WTC11 (cell line): ENCODE results near the gene PSD2. TPM values are rescaled to one million over a fixed set of nuclear protein-coding genes. Genes with fewer than 3 reads are reported as not detected.

Experiments
- ATAC-seq: fragments of 200-7000 bp; cut with Tn5 transposase; 2 replicates; pipeline ENCODE4 v1.10.0; 2021; ENCODE audit warnings: mild to moderate bottlenecking, moderate library complexity
- CTCF ChIA-PET: fragments of 300-600 bp; sonication (Branson Sonifier 250); formaldehyde crosslinking; loops from one replicate; lab custom pipeline; 2021; ENCODE audit warnings: antibody characterized with exemption; lab: Charles Lee
- POLR2A ChIA-PET: fragments of 350-600 bp; sonication (Branson Sonifier 250); formaldehyde crosslinking; loops from one replicate; lab custom pipeline; 2021; ENCODE audit warnings: antibody characterized with exemption; lab: Charles Lee
- DNase-seq: peaks from one replicate; pipeline ENCODE4 v3.0.0; 2021; ENCODE audit warnings: low spot score
- H3K27ac Mint-ChIP-seq: 2 replicates; pipeline ENCODE4 v1.8.0; 2021; ENCODE audit warnings: mixed read lengths
- H3K27me3 Mint-ChIP-seq: 2 replicates; pipeline ENCODE4 v1.8.0; 2021; ENCODE audit warnings: low read depth, mild to moderate bottlenecking, moderate library complexity, mixed read lengths
- H3K36me3 Mint-ChIP-seq: 2 replicates; pipeline ENCODE4 v1.8.0; 2021; ENCODE audit warnings: mixed read lengths
- H3K4me1 Mint-ChIP-seq: 2 replicates; pipeline ENCODE4 v1.8.0; 2022; ENCODE audit warnings: mixed read lengths
- H3K4me3 Mint-ChIP-seq: 2 replicates; pipeline ENCODE4 v1.8.0; 2021; ENCODE audit warnings: mild to moderate bottlenecking, moderate library complexity, mixed read lengths
- H3K9me3 Mint-ChIP-seq: 2 replicates; pipeline ENCODE4 v1.8.0; 2021; ENCODE audit warnings: mixed read lengths
- CBFB ChIP-seq: sonication (generic); formaldehyde crosslinking; IDR thresholded peaks from 2 replicates; pipeline ENCODE4 v1.8.1; 2022; ENCODE audit warnings: mild to moderate bottlenecking, low read depth, missing genetic modification reagents
- CREM ChIP-seq: sonication (generic); formaldehyde crosslinking; IDR thresholded peaks from 2 replicates; pipeline ENCODE4 v1.8.1; 2022; ENCODE audit warnings: mild to moderate bottlenecking, missing genetic modification reagents, moderate library complexity
- EMX1 ChIP-seq: fragments of 250-450 bp; sonication (Bioruptor Pico); IDR thresholded peaks from 2 replicates; pipeline ENCODE4 v1.8.0; 2021; ENCODE audit warnings: mild to moderate bottlenecking
- GRHL2 ChIP-seq: fragments of 250-450 bp; sonication (Bioruptor Pico); IDR thresholded peaks from 2 replicates; pipeline ENCODE4 v1.8.0; 2022; ENCODE audit warnings: mild to moderate bottlenecking, moderate library complexity; ENCODE audit not compliant: insufficient replicate concordance, severe bottlenecking
- GTF2I ChIP-seq: fragments of 250-450 bp; sonication (Bioruptor Pico); conservative IDR thresholded peaks from 2 replicates; pipeline ENCODE4 v1.4.0; 2021; ENCODE audit warnings: mild to moderate bottlenecking
- NFATC4 ChIP-seq: fragments of 250-450 bp; sonication (Bioruptor Pico); IDR thresholded peaks from 2 replicates; pipeline ENCODE4 v1.9.0; 2021; ENCODE audit warnings: mild to moderate bottlenecking
- NFE2L1 ChIP-seq: sonication (generic); formaldehyde crosslinking; IDR thresholded peaks from 2 replicates; pipeline ENCODE4 v1.8.1; 2023; ENCODE audit warnings: missing genetic modification reagents
- NR1H2 ChIP-seq: sonication (generic); formaldehyde crosslinking; IDR thresholded peaks from 2 replicates; pipeline ENCODE4 v1.9.0; 2021; ENCODE audit warnings: mild to moderate bottlenecking, moderate library complexity, missing genetic modification reagents
- RORB ChIP-seq: fragments of 250-450 bp; sonication (Bioruptor Pico); IDR thresholded peaks from 2 replicates; pipeline ENCODE4 v1.9.0; 2021; ENCODE audit warnings: mild to moderate bottlenecking
- SOX15 ChIP-seq: fragments of 250-450 bp; sonication (Bioruptor Pico); IDR thresholded peaks from 2 replicates; pipeline ENCODE4 v1.9.0; 2021; ENCODE audit warnings: mild to moderate bottlenecking
- TCF7 ChIP-seq: sonication (generic); formaldehyde crosslinking; IDR thresholded peaks from 2 replicates; pipeline ENCODE4 v1.8.0; 2022; ENCODE audit warnings: mild to moderate bottlenecking, low read depth, missing genetic modification reagents, moderate library complexity
- TEAD1 ChIP-seq: sonication (generic); formaldehyde crosslinking; IDR thresholded peaks from 2 replicates; pipeline ENCODE4 v1.8.0; 2022; ENCODE audit warnings: mild to moderate bottlenecking, missing genetic modification reagents
- ZNF121 ChIP-seq: sonication (generic); formaldehyde crosslinking; IDR thresholded peaks from 2 replicates; pipeline ENCODE4 v1.8.0; 2023; ENCODE audit warnings: missing genetic modification reagents
- ZNF317 ChIP-seq: sonication (generic); formaldehyde crosslinking; IDR thresholded peaks from 2 replicates; pipeline ENCODE4 v1.8.1; 2023; ENCODE audit warnings: low read depth, mild to moderate bottlenecking, moderate library complexity, missing genetic modification reagents, borderline replicate concordance
- ZNF396 ChIP-seq: fragments of 250-450 bp; sonication (Bioruptor Pico); IDR thresholded peaks from 2 replicates; pipeline ENCODE4 v1.8.0; 2021; ENCODE audit warnings: mild to moderate bottlenecking, moderate library complexity, borderline replicate concordance
- total RNA-seq: library from RNA; stranded (reverse); gene quantifications from 3 replicates; pipeline ENCODE4 v1.2.3, GENCODE V29; 2021
- TF ChIP-seq, protein P1 (sequence below): sonication (generic); formaldehyde crosslinking; IDR thresholded peaks from 2 replicates; pipeline ENCODE4 v1.8.0; 2023; ENCODE audit warnings: mild to moderate bottlenecking, missing genetic modification reagents
- TF ChIP-seq, protein P2 (sequence below): sonication (generic); formaldehyde crosslinking; IDR thresholded peaks from 2 replicates; pipeline ENCODE4 v1.8.1; 2023; ENCODE audit warnings: mild to moderate bottlenecking, missing genetic modification reagents
- TF ChIP-seq, protein P3 (sequence below): sonication (generic); formaldehyde crosslinking; IDR thresholded peaks from 2 replicates; pipeline ENCODE4 v1.8.1; 2023; ENCODE audit warnings: mild to moderate bottlenecking, missing genetic modification reagents, moderate library complexity
- TF ChIP-seq, protein P4 (sequence below): sonication (generic); formaldehyde crosslinking; IDR thresholded peaks from 2 replicates; pipeline ENCODE4 v1.8.0; 2023; ENCODE audit warnings: missing genetic modification reagents, mild to moderate bottlenecking, borderline replicate concordance
- TF ChIP-seq, protein P5 (sequence below): fragments of 250-450 bp; sonication (Bioruptor Pico); IDR thresholded peaks from 2 replicates; pipeline ENCODE4 v1.9.0; 2021; ENCODE audit warnings: mild to moderate bottlenecking
- TF ChIP-seq, protein P6 (sequence below): sonication (generic); formaldehyde crosslinking; IDR thresholded peaks from 2 replicates; pipeline ENCODE4 v1.8.1; 2022; ENCODE audit warnings: low read depth, missing genetic modification reagents, borderline replicate concordance

The PSD2 gene
- total RNA-seq, 1 experiment from 2014 or later = 0.57 TPM

DNA sequence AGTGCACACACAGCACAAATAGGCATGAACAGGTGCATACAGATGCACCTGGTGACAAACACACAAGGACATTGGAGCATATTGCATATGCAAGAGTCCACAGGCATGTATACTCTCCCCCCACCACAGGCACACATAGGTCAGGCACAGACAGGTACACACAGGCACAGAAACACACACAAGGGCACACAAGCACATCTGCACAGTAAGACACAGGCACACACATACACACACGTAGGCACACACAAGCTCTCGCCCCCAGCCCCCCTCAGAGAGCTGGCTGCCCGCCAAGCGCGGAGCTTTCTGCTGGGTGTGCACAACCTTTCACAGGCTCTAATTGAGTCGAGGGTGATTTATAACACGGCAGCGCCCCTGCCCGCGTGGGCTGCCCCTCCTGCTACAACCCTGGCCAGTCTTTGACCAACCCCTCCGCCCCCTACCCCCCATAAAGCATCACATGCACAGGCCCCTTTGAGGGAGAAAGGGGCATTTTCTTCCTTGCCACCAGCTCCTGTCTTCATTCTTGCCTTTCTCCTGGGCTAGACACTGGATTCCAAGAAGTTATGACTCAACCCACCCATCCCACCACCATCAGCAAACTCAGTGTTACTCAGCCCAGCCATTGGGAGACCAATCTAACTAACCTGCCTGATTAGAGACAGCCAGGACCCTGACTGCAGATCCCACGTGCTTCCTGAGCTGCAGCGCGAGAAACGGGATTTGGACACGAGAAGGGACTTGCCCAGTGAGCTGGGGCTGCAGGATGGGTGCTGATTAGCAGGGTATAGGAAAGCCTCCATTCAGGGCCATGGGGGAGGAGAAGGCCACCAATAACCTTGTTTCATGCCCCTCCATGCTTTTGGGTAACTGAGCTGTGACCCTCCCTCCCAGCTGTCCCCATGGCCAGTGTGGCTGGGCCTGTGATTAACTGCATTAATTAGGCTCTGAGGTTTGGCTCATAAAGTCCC lies 42.8 kb upstream of the PSD2 start:
- H3K4me3 Mint-ChIP-seq = no peak overlapping the region
- ATAC-seq = no peak
- ChIA-PET CTCF (interaction anchor here (1.0 to 3.8 kb wide), 4 partner anchors 13 to 119 kb away, joined by 3 to 40 read pairs (median 7); no protein-coding TSS in a partner anchor), POLR2A (interaction anchor here (1.0 kb wide), 1 partner anchor 43 kb away, joined by 3 read pairs; no protein-coding TSS in a partner anchor)
- H3K27ac Mint-ChIP-seq = no peak overlapping the region
- TF ChIP-seq TCF7 (CRISPR knock-in tag) = 0 out of 2 replicates have a peak, but pooled peaks have one; percentile 44
- no peak for TF ChIP-seq CREM (CRISPR knock-in tag)
- peaks cover 31% of the 10 kb centered on the region for H3K4me1 Mint-ChIP-seq
- no peaks in the 10 kb centered on the region for H3K9me3 Mint-ChIP-seq
- H3K36me3 Mint-ChIP-seq = no peaks in the 10 kb centered on the region
- no peak for DNase-seq
- H3K27me3 Mint-ChIP-seq = peaks cover 100% of the 10 kb centered on the region

DNA sequence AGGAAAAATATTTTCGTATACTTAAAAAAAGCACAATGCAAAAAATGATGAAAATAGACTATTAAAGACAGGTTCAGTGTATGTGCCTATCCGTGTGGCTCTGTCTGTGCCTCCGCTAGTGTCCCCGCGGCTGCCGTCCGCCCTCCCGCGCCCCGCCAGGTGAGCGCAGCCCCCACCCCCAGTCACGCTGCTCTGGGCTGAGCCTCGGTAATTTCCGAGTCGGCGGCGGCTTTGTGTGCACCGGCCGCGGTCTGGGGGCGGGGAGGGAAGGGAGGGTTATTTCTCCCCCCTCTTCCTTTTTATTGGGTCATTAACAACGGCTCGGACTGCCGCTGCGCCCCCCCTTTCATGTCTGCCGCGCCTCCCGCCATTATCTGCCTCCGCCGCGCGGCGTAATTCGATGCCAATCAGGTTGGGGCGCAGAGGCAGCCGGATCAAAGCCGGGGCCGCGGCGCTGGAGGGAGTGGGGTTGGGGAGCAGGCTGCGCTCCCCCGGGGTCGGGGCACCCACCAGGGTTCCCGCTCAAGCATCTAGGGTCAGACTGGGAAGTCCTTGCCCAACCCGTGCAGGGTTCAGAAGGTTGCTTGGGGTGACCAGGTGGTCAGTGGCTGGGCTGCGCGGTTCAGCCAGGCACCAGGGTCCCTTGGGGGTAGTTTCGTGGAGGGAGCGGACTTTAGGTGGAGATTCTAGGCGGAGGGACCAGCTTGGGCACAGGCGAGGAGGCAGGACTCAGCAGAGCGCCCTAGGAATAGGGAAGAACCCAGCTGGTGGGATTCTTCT lies 39.5 kb upstream of the PSD2 start:
- Mint-ChIP-seq H3K9me3 (no peaks in the 10 kb centered on the region), H3K4me3 (peak overlapping the region; percentile 70), H3K27ac (no peak overlapping the region), H3K4me1 (peaks cover 40% of the 10 kb centered on the region), H3K27me3 (peaks cover 91% of the 10 kb centered on the region), H3K36me3 (no peaks in the 10 kb centered on the region)
- peak; percentile 55 for ATAC-seq
- POLR2A ChIA-PET = no interaction called here
- CTCF ChIA-PET = interaction anchor here (0.7 to 1.5 kb wide), 5 partner anchors 9 to 121 kb away, joined by 3 to 13 read pairs (median 5); no protein-coding TSS in a partner anchor
- peak; percentile 66 for DNase-seq
- TF ChIP-seq NFE2L1 = no peak; the same call in 1 of the 2 replicates
- TF ChIP-seq, protein P1, sequence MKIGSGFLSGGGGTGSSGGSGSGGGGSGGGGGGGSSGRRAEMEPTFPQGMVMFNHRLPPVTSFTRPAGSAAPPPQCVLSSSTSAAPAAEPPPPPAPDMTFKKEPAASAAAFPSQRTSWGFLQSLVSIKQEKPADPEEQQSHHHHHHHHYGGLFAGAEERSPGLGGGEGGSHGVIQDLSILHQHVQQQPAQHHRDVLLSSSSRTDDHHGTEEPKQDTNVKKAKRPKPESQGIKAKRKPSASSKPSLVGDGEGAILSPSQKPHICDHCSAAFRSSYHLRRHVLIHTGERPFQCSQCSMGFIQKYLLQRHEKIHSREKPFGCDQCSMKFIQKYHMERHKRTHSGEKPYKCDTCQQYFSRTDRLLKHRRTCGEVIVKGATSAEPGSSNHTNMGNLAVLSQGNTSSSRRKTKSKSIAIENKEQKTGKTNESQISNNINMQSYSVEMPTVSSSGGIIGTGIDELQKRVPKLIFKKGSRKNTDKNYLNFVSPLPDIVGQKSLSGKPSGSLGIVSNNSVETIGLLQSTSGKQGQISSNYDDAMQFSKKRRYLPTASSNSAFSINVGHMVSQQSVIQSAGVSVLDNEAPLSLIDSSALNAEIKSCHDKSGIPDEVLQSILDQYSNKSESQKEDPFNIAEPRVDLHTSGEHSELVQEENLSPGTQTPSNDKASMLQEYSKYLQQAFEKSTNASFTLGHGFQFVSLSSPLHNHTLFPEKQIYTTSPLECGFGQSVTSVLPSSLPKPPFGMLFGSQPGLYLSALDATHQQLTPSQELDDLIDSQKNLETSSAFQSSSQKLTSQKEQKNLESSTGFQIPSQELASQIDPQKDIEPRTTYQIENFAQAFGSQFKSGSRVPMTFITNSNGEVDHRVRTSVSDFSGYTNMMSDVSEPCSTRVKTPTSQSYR (CRISPR knock-in tag) = 0 out of 2 replicates have a peak, but pooled peaks have one; percentile 44
- TF ChIP-seq, protein P2, sequence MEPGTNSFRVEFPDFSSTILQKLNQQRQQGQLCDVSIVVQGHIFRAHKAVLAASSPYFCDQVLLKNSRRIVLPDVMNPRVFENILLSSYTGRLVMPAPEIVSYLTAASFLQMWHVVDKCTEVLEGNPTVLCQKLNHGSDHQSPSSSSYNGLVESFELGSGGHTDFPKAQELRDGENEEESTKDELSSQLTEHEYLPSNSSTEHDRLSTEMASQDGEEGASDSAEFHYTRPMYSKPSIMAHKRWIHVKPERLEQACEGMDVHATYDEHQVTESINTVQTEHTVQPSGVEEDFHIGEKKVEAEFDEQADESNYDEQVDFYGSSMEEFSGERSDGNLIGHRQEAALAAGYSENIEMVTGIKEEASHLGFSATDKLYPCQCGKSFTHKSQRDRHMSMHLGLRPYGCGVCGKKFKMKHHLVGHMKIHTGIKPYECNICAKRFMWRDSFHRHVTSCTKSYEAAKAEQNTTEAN (CRISPR knock-in tag) = no peak
- TF ChIP-seq ZNF121 (CRISPR knock-in tag) = no peak
- TF ChIP-seq SOX15 (CRISPR knock-in tag) = no peak
- TF ChIP-seq NFATC4 (CRISPR knock-in tag) = no peak
- no peak for TF ChIP-seq CBFB (CRISPR knock-in tag)
- TF ChIP-seq, protein P3, sequence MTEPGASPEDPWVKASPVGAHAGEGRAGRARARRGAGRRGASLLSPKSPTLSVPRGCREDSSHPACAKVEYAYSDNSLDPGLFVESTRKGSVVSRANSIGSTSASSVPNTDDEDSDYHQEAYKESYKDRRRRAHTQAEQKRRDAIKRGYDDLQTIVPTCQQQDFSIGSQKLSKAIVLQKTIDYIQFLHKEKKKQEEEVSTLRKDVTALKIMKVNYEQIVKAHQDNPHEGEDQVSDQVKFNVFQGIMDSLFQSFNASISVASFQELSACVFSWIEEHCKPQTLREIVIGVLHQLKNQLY (CRISPR knock-in tag) = no peak
- no peak for TF ChIP-seq GRHL2 (CRISPR knock-in tag)
- no peak for TF ChIP-seq GTF2I (CRISPR knock-in tag)
- no peak for TF ChIP-seq RORB (CRISPR knock-in tag)
- no peak for TF ChIP-seq ZNF317
- no peak for TF ChIP-seq ZNF396 (CRISPR knock-in tag)
- no peak for TF ChIP-seq TCF7 (CRISPR knock-in tag)
- TF ChIP-seq NR1H2 = no peak
- TF ChIP-seq, protein P4, sequence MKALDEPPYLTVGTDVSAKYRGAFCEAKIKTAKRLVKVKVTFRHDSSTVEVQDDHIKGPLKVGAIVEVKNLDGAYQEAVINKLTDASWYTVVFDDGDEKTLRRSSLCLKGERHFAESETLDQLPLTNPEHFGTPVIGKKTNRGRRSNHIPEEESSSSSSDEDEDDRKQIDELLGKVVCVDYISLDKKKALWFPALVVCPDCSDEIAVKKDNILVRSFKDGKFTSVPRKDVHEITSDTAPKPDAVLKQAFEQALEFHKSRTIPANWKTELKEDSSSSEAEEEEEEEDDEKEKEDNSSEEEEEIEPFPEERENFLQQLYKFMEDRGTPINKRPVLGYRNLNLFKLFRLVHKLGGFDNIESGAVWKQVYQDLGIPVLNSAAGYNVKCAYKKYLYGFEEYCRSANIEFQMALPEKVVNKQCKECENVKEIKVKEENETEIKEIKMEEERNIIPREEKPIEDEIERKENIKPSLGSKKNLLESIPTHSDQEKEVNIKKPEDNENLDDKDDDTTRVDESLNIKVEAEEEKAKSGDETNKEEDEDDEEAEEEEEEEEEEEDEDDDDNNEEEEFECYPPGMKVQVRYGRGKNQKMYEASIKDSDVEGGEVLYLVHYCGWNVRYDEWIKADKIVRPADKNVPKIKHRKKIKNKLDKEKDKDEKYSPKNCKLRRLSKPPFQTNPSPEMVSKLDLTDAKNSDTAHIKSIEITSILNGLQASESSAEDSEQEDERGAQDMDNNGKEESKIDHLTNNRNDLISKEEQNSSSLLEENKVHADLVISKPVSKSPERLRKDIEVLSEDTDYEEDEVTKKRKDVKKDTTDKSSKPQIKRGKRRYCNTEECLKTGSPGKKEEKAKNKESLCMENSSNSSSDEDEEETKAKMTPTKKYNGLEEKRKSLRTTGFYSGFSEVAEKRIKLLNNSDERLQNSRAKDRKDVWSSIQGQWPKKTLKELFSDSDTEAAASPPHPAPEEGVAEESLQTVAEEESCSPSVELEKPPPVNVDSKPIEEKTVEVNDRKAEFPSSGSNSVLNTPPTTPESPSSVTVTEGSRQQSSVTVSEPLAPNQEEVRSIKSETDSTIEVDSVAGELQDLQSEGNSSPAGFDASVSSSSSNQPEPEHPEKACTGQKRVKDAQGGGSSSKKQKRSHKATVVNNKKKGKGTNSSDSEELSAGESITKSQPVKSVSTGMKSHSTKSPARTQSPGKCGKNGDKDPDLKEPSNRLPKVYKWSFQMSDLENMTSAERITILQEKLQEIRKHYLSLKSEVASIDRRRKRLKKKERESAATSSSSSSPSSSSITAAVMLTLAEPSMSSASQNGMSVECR = 0 out of 2 replicates have a peak, but pooled peaks have one; percentile 4
- TF ChIP-seq, protein P5, sequence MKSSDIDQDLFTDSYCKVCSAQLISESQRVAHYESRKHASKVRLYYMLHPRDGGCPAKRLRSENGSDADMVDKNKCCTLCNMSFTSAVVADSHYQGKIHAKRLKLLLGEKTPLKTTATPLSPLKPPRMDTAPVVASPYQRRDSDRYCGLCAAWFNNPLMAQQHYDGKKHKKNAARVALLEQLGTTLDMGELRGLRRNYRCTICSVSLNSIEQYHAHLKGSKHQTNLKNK (CRISPR knock-in tag) = no peak
- no peak for TF ChIP-seq EMX1 (CRISPR knock-in tag)
- TF ChIP-seq, protein P6, sequence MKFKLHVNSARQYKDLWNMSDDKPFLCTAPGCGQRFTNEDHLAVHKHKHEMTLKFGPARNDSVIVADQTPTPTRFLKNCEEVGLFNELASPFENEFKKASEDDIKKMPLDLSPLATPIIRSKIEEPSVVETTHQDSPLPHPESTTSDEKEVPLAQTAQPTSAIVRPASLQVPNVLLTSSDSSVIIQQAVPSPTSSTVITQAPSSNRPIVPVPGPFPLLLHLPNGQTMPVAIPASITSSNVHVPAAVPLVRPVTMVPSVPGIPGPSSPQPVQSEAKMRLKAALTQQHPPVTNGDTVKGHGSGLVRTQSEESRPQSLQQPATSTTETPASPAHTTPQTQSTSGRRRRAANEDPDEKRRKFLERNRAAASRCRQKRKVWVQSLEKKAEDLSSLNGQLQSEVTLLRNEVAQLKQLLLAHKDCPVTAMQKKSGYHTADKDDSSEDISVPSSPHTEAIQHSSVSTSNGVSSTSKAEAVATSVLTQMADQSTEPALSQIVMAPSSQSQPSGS (CRISPR knock-in tag) = no peak
- TF ChIP-seq TEAD1 (CRISPR knock-in tag) = 0 out of 2 replicates have a peak, but pooled peaks have one; percentile 20
